ENCODE measurements around the gene RADX. TPM values are rescaled to one million over a fixed set of nuclear protein-coding genes. Genes with fewer than 3 reads are reported as not detected.

Gene RADX
- total RNA-seq, 1 experiment from 2014 or later: 2.2 TPM

- no peak for DNase-seq
- no peak overlapping the region for H3K4me3 ChIP-seq (ENCODE audit: low read depth, low read length)
- no peaks in the 10 kb centered on the region for H3K4me1 ChIP-seq
- no TSS peak for BruUV-seq (replicated peaks)
- POLR2A ChIA-PET: no interaction called here
- no peak overlapping the region for H3K4me3 Mint-ChIP-seq (ENCODE audit: unreplicated experiment)
- H3K4me1 Mint-ChIP-seq (ENCODE audit: low read depth, unreplicated experiment): no peaks in the 10 kb centered on the region
- intact Hi-C loops (cut with micrococcal nuclease; ENCODE audit: unreplicated experiment): no loop called here
- H3K9me3 ChIP-seq: no peaks in the 10 kb centered on the region
- peaks cover 8% of the 10 kb centered on the region for H3K27me3 Mint-ChIP-seq (ENCODE audit: insufficient read depth, unreplicated experiment)
- H3K36me3 ChIP-seq (ENCODE audit: control insufficient read depth, insufficient read depth, low read length): no peaks in the 10 kb centered on the region
- CTCF ChIA-PET: no interaction called here
- TF ChIP-seq CTCF (IDR thresholded peaks at IDR 0.05; ENCODE audit: insufficient read depth in 1 of 2, low read depth in 1 of 2, low read length in 1 of 2, severe bottlenecking in 1 of 2, unreplicated experiment in 1 of 2): no peak
- no peak overlapping the region for H3K27ac Mint-ChIP-seq (ENCODE audit: unreplicated experiment)
- H3K27me3 ChIP-seq (replicated peaks; ENCODE audit: control insufficient read depth, insufficient read depth, low read length): no peaks in the 10 kb centered on the region
- no peaks in the 10 kb centered on the region for H3K9me3 Mint-ChIP-seq (ENCODE audit: unreplicated experiment)
- no peaks in the 10 kb centered on the region for H3K36me3 Mint-ChIP-seq (ENCODE audit: insufficient read depth, unreplicated experiment)
Measured at GRCh38 chrX:106566362-106566761, 45.4 kb upstream of the RADX start.

GRCh38 chrX:106581856-106582255 is 29.9 kb upstream of the RADX start:
- no peaks in the 10 kb centered on the region for H3K9me3 ChIP-seq
- H3K27ac Mint-ChIP-seq (ENCODE audit: unreplicated experiment): no peak overlapping the region
- no peaks in the 10 kb centered on the region for H3K4me1 Mint-ChIP-seq (ENCODE audit: low read depth, unreplicated experiment)
- no peak overlapping the region for H3K4me3 Mint-ChIP-seq (ENCODE audit: unreplicated experiment)
- H3K36me3 ChIP-seq (ENCODE audit: control insufficient read depth, insufficient read depth, low read length): no peaks in the 10 kb centered on the region
- DNase-seq: no peak
- H3K4me3 ChIP-seq (ENCODE audit: low read depth, low read length): no peak overlapping the region
- POLR2A ChIA-PET: no interaction called here
- intact Hi-C loops (cut with micrococcal nuclease; ENCODE audit: unreplicated experiment): no loop called here
- CTCF ChIA-PET: no interaction called here
- no peaks in the 10 kb centered on the region for H3K4me1 ChIP-seq
- no peaks in the 10 kb centered on the region for H3K27me3 Mint-ChIP-seq (ENCODE audit: insufficient read depth, unreplicated experiment)
- H3K9me3 Mint-ChIP-seq (ENCODE audit: unreplicated experiment): no peaks in the 10 kb centered on the region
- H3K36me3 Mint-ChIP-seq (ENCODE audit: insufficient read depth, unreplicated experiment): no peaks in the 10 kb centered on the region
- TF ChIP-seq CTCF (IDR thresholded peaks at IDR 0.05; ENCODE audit: insufficient read depth in 1 of 2, low read depth in 1 of 2, low read length in 1 of 2, severe bottlenecking in 1 of 2, unreplicated experiment in 1 of 2): no peak
- no TSS peak for BruUV-seq (replicated peaks)
- no peaks in the 10 kb centered on the region for H3K27me3 ChIP-seq (replicated peaks; ENCODE audit: control insufficient read depth, insufficient read depth, low read length)

GRCh38 chrX:106585478-106585877 is 26.3 kb upstream of the RADX start:
- Histone ChIP-seq H3K36me3 (ENCODE audit: control insufficient read depth, insufficient read depth, low read length) (no peaks in the 10 kb centered on the region), H3K27me3 (replicated peaks; ENCODE audit: control insufficient read depth, insufficient read depth, low read length) (no peaks in the 10 kb centered on the region), H3K4me3 (ENCODE audit: low read depth, low read length) (no peak overlapping the region), H3K4me1 (no peaks in the 10 kb centered on the region), H3K9me3 (no peaks in the 10 kb centered on the region)
- no TSS peak for BruUV-seq (replicated peaks)
- Mint-ChIP-seq H3K27me3 (ENCODE audit: insufficient read depth, unreplicated experiment) (no peaks in the 10 kb centered on the region), H3K4me3 (ENCODE audit: unreplicated experiment) (no peak overlapping the region), H3K9me3 (ENCODE audit: unreplicated experiment) (no peaks in the 10 kb centered on the region), H3K27ac (ENCODE audit: unreplicated experiment) (no peak overlapping the region), H3K4me1 (ENCODE audit: low read depth, unreplicated experiment) (no peaks in the 10 kb centered on the region), H3K36me3 (ENCODE audit: insufficient read depth, unreplicated experiment) (no peaks in the 10 kb centered on the region)
- intact Hi-C loops (cut with micrococcal nuclease; ENCODE audit: unreplicated experiment): no loop called here
- POLR2A ChIA-PET: no interaction called here
- CTCF ChIA-PET: no interaction called here
- no peak for TF ChIP-seq CTCF (IDR thresholded peaks at IDR 0.05; ENCODE audit: insufficient read depth in 1 of 2, low read depth in 1 of 2, low read length in 1 of 2, severe bottlenecking in 1 of 2, unreplicated experiment in 1 of 2)
- DNase-seq: no peak

Measured in Caco-2 (cell line).